Endothelial cell of umbilical vein (primary cell): ENCODE measurements around the gene ELK1. TPM values are rescaled to one million over a fixed set of nuclear protein-coding genes. Genes with fewer than 3 reads are reported as not detected.

Experiments used
- BruUV-seq: library from RNA; stranded (reverse); fragments of 400-500 nt; replicated peaks from 2 replicates; lab custom pipeline; 2021; lab: Mats Ljungman, UMichigan
- CTCF ChIA-PET: fragments of 300-600, 350-600 bp; sonication (Branson Sonifier 250); formaldehyde crosslinking; loops from one replicate; lab custom pipeline; 2021; ENCODE audit warnings: antibody characterized with exemption, inconsistent platforms; lab: Charles Lee
- POLR2A ChIA-PET: fragments of 300-600, 350-600 bp; sonication (Branson Sonifier 250); formaldehyde crosslinking; loops from one replicate; lab custom pipeline; 2021; ENCODE audit warnings: antibody characterized with exemption, inconsistent platforms; lab: Charles Lee
- DNase-seq: peaks from one replicate; pipeline ENCODE4 v3.0.0-alpha.2; 2011; ENCODE audit warnings: low read depth, low spot score
- FAIRE-seq: peaks from 2 replicates; lab custom pipeline; 2011; peaks lifted over from hg19 to GRCh38; lab: Jason Lieb, UNC
- H2AFZ ChIP-seq: 2 replicates; pipeline ENCODE4 v1.6.0; 2012; ENCODE audit warnings: low read depth, low read length, control low read depth, inconsistent platforms
- H3K27ac ChIP-seq: 2 replicates; pipeline ENCODE4 v1.5.1; 2011; ENCODE audit warnings: low read depth, mild to moderate bottlenecking, control low read depth, low read length, moderate library complexity; ENCODE audit not compliant: insufficient read depth
- H3K27me3 ChIP-seq, 2 experiments: 2 replicates each; pipeline versions ENCODE4 v1.6.0 to v1.6.1; 2011; ENCODE audit warnings: low read length in 2 of 2, mixed read lengths in 1 of 2; ENCODE audit not compliant: control insufficient read depth in 2 of 2, insufficient read depth in 2 of 2
- H3K36me3 ChIP-seq, 2 experiments: 2 replicates in 1 of 2; 3 replicates in 1 of 2; pipeline ENCODE4 v1.5.1; 2011; ENCODE audit warnings: low read length in 2 of 2, mild to moderate bottlenecking in 1 of 2, moderate library complexity in 1 of 2; ENCODE audit not compliant: control insufficient read depth in 2 of 2, insufficient read depth in 2 of 2; ENCODE audit errors: extremely low read depth in 1 of 2
- H3K4me1 ChIP-seq: 3 replicates; pipeline ENCODE4 v1.5.1; 2011; ENCODE audit warnings: mild to moderate bottlenecking, low read length; ENCODE audit not compliant: control insufficient read depth, insufficient read depth; ENCODE audit errors: extremely low read depth
- H3K4me2 ChIP-seq: 2 replicates; pipeline ENCODE4 v1.6.1; 2011; ENCODE audit warnings: low read length, control low read depth, mixed read lengths; ENCODE audit not compliant: insufficient read depth
- H3K4me3 ChIP-seq, 3 experiments: fragments of 200-600 bp in 1 of 3; sonication (generic), shearing (Covaris generic) in 1 of 3; replicated peaks in 1 of 3; 2 replicates each; pipeline ENCODE4 v1.5.1; 2011 to 2016; ENCODE audit warnings: control low read depth in 3 of 3, low read length in 3 of 3, mild to moderate bottlenecking in 2 of 3, inconsistent platforms in 1 of 3, low read depth in 1 of 3, moderate library complexity in 1 of 3; ENCODE audit not compliant: insufficient read depth in 1 of 3
- H3K79me2 ChIP-seq: 2 replicates; pipeline ENCODE4 v1.6.0; 2012; ENCODE audit warnings: low read length, inconsistent platforms; ENCODE audit not compliant: control insufficient read depth, insufficient read depth
- H3K9ac ChIP-seq: replicated peaks from 2 replicates; pipeline ENCODE3; 2011; ENCODE audit warnings: low read length, control low read depth; ENCODE audit not compliant: insufficient read depth; ENCODE audit errors: extremely low read depth
- H3K9me1 ChIP-seq: replicated peaks from 3 replicates; pipeline ENCODE4 v1.6.0; 2011; ENCODE audit warnings: mild to moderate bottlenecking, low read length; ENCODE audit not compliant: control insufficient read depth, insufficient read depth; ENCODE audit errors: extremely low read depth
- H3K9me3 ChIP-seq: replicated peaks from 2 replicates; pipeline ENCODE4 v1.5.1; 2012; ENCODE audit warnings: low read length, inconsistent platforms; ENCODE audit not compliant: control insufficient read depth, insufficient read depth
- H4K20me1 ChIP-seq: replicated peaks from 2 replicates; pipeline ENCODE3; 2011; ENCODE audit warnings: mild to moderate bottlenecking, low read length; ENCODE audit not compliant: control insufficient read depth, insufficient read depth; ENCODE audit errors: extremely low read depth
- CTCF ChIP-seq, 2 donors: IDR thresholded peaks; 1 replicate in 1 of 2; 2 replicates in 1 of 2; pipeline ENCODE4 v1.5.1; 2011; ENCODE audit warnings: low read length in 2 of 2, mild to moderate bottlenecking in 2 of 2, moderate library complexity in 2 of 2, control low read depth in 1 of 2, inconsistent platforms in 1 of 2, low read depth in 1 of 2; ENCODE audit not compliant: insufficient read depth in 1 of 2; ENCODE audit errors: extremely low read depth in 1 of 2
- EZH2 ChIP-seq: IDR thresholded peaks from 2 replicates; pipeline ENCODE4 v1.6.1; 2012; ENCODE audit warnings: borderline replicate concordance, low read depth, mild to moderate bottlenecking, moderate library complexity, low read length, inconsistent platforms; ENCODE audit not compliant: severe bottlenecking
- FOS ChIP-seq: IDR thresholded peaks from 2 replicates; pipeline ENCODE4 v1.6.1; 2011; ENCODE audit warnings: mild to moderate bottlenecking, low read length, moderate library complexity, borderline replicate concordance; ENCODE audit not compliant: insufficient read depth
- GATA2 ChIP-seq: IDR thresholded peaks from 2 replicates; pipeline ENCODE4 v1.7.0; 2011; ENCODE audit warnings: low read depth, mild to moderate bottlenecking, moderate library complexity, mixed read lengths, low read length; ENCODE audit not compliant: insufficient read length, insufficient read depth
- JUN ChIP-seq: IDR thresholded peaks from 2 replicates; pipeline ENCODE4 v1.6.1; 2011; ENCODE audit warnings: borderline replicate concordance, low read depth; ENCODE audit not compliant: insufficient read length, insufficient read depth
- MYC ChIP-seq: IDR thresholded peaks from one replicate; pipeline ENCODE4 v1.6.1; 2011; ENCODE audit warnings: mild to moderate bottlenecking, low read depth, low read length
- POLR2A ChIP-seq: IDR thresholded peaks from 2 replicates; pipeline ENCODE4 v1.6.1; 2012; ENCODE audit warnings: low read depth, mild to moderate bottlenecking, control low read depth, low read length
- POLR2AphosphoS5 ChIP-seq: IDR thresholded peaks from 2 replicates; pipeline ENCODE4 v1.6.1; 2012; ENCODE audit warnings: low read depth, mild to moderate bottlenecking, control low read depth, low read length, moderate library complexity; ENCODE audit not compliant: insufficient read depth
- dilution Hi-C: fragments of 300-500 bp; cut with MboI; formaldehyde crosslinking; loops from one replicate; pipeline ENCODE4 v1.15.0; 2019; ENCODE audit warnings: low sequenced_read_pairs; ENCODE audit not compliant: extremely low pct_ligation_motif_present
- intact Hi-C: fragments of 100-400 bp; cut with micrococcal nuclease; formaldehyde crosslinking; loops from one replicate; pipeline ENCODE4 v1.10.0; 2022
- polyA plus RNA-seq, 4 experiments: library from polyadenylated mRNA; depleted of rRNA in 3 of 4; stranded (reverse) in 3 of 4; unstranded in 1 of 4; fragments of >200 nt; gene quantifications; 2 replicates each; pipeline versions ENCODE4 v1.2.1 to v1.2.3, GENCODE V29; 2011 to 2012; ENCODE audit warnings: missing spikeins in 1 of 4
- total RNA-seq: library from RNA; stranded (reverse); gene quantifications from 2 replicates; pipeline ENCODE4 v1.2.3, GENCODE V29; 2021
- TF ChIP-seq, protein P1 (sequence below): IDR thresholded peaks from 2 replicates; pipeline ENCODE4 v1.6.1; 2011; ENCODE audit not compliant: insufficient read depth, insufficient read length

ELK1 gene
- total and polyA plus RNA-seq, 2 donors (not counting 3 experiments of a cell fraction or from before 2014, with no cell fraction given), result 18.3 to 28.7 TPM

DNA sequence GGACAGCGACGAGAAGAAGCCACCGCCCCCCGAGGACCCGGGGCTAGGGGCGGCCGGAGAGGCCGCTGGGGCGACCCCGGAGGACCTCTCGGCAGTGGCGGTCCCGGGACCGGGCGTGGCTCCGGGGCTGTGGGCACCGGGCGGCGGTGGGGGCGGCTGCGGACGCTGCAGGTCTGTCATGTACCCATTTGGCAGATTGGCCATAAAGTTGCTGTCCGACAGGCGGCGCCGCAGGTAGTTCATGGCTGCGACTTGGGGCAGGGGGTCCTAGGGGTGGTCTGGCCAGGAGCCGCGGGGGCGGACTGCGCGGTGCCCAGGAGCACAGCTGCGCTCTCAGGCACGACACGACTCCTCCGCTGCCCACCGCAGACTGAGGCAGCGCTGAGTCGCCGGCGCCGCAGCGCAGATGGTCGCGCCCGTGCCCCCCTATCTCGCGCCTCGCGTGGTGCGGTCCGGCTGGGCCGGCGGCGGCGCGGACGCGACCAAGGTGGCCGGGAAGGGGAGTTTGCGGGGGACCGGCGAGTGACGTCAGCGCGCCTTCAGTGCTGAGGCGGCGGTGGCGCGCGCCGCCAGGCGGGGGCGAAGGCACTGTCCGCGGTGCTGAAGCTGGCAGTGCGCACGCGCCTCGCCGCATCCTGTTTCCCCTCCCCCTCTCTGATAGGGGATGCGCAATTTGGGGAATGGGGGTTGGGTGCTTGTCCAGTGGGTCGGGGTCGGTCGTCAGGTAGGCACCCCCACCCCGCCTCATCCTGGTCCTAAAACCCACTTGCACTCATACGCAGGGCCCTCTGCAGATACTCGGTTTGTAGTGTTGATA is 30.7 kb downstream of the ELK1 start, which contains the start of gene SYN1:
TSS of gene SYN1 (minus strand) at position 372 of the 817 bp plus-strand sequence. CDS start at position 243, 129 bp downstream.
- ChIA-PET CTCF (no interaction called here), POLR2A (no interaction called here)
- DNase-seq, result peak; percentile 60
- no peak within 1 kb of the TSS for H3K4me2 ChIP-seq
- H3K9ac ChIP-seq, result no peak within 1 kb of the TSS
- no TSS peak for BruUV-seq
- H3K36me3 ChIP-seq, result no peaks in the 10 kb centered on the region
- peak within 1 kb of the TSS; percentile 70 for H2AFZ ChIP-seq
- dilution Hi-C loops (no loop called here), intact Hi-C loops (loop anchor here (1.0 to 5.0 kb wide), 2 partner anchors 37 to 57 kb away; partner anchors contain the start of genes ARAF and TIMP1)
- no peaks in the 10 kb centered on the region for H4K20me1 ChIP-seq
- no peaks in the 10 kb centered on the region for H3K79me2 ChIP-seq
- H3K27me3 ChIP-seq, result peaks cover 5 to 8% of the 10 kb centered on the region in 2 experiments
- no peak for TF ChIP-seq JUN
- TF ChIP-seq FOS, result peak; percentile 36
- TF ChIP-seq POLR2AphosphoS5, result peak; percentile 70
- TF ChIP-seq POLR2A, result no peak
- TF ChIP-seq EZH2, result no peak
- no peak for TF ChIP-seq GATA2
- no peak for TF ChIP-seq CTCF (IDR thresholded peaks at IDR 0.05; ENCODE audit: extremely low read depth in 1 of 2, insufficient read depth in 1 of 2, low read depth in 1 of 2, low read length in 2 of 2)
- TF ChIP-seq MYC, result no peak
- TF ChIP-seq, protein P1, sequence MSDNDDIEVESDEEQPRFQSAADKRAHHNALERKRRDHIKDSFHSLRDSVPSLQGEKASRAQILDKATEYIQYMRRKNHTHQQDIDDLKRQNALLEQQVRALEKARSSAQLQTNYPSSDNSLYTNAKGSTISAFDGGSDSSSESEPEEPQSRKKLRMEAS, result peak; percentile 4
- H3K4me3 ChIP-seq, result peak within 1 kb of the TSS in 1 of 3 experiments; percentile 7
- H3K9me1 ChIP-seq, result no peaks in the 10 kb centered on the region
- peaks cover 3% of the 10 kb centered on the region for H3K4me1 ChIP-seq
- no peak within 1 kb of the TSS for H3K27ac ChIP-seq
- peak; percentile 90 for FAIRE-seq
- H3K9me3 ChIP-seq, result no peaks in the 10 kb centered on the region
